Activated CD4-positive, CD25-positive, alpha-beta regulatory T cell treated with anti-CD3 and anti-CD28 coated beads, Interleukin-2, amount 50 U/mL, for 72 hours (primary cell): Measurements from ENCODE around the gene KRTAP10-5.
"Not testable (repeated sequence)": the region's sequence is repeated elsewhere in the genome, so short reads cannot be mapped to it uniquely, and the experiment has no call there.

Experiments used
- DNase-seq: peaks from one replicate; pipeline ENCODE4 v3.0.0; 2021

Gene KRTAP10-5

DNA sequence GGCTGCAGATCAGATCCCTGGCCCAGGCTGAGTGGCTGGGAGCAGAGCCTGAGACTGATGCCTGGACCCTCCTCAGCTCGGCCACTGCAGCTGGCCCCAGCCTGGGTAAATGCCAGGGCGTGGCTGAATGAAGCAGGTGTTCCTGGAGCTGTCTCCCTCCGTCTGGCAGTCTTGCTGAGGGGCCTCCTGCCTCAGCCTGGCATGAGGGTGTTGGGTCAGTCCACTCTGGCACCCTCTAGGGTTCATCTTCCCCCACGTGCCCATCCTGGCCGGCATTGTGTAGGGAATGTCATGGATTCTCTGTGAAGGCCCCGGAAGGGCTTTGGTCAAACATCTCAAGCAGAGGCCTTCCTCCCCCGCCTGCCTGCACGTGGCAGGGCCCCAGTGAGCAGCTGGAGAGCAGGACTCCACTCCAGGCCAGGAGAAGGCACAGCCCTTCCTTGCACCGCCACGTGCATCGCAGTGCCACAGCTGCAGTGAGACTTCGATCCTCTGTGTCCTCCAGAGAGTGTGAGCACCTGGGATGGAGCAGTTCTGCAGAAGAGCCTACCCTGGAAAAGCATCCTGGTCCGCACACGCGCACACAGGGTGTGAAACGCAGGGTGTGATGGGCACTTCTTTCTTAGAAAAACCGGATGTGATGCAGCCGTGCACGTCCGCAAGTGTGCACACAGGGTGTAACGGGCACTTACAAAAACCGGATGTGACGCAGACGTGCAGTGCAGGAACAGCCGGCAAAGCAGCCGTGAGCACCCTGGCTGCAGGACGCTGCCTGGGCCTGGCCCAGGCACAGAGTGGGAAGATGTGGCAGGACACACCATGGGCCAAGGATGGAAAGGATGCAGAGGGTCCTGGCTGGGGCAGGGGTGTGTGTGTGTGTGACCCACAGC is 11.5 kb downstream of the KRTAP10-5 start:
- no peak for DNase-seq

DNA sequence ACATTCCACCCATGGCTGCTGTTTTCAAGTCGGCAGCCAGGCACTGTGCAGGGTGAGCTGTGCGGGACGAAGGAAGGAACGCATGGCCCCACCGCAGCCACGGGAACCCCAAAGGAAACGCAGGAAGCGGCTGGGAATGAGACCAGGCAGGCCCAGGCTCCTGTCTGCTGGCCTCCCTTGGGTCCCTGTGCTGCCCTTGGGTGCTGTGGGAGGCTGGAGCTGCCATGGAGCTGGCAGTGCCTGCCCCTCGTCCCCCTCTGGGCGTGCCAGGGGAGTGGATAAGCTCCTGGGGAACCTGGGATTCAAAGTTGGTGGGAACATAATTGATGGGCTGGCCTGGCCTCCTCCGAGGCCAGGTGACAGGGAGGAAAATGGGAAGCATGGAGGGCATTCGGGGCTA is 12.1 kb downstream of the KRTAP10-5 start:
- no peak for DNase-seq

DNA sequence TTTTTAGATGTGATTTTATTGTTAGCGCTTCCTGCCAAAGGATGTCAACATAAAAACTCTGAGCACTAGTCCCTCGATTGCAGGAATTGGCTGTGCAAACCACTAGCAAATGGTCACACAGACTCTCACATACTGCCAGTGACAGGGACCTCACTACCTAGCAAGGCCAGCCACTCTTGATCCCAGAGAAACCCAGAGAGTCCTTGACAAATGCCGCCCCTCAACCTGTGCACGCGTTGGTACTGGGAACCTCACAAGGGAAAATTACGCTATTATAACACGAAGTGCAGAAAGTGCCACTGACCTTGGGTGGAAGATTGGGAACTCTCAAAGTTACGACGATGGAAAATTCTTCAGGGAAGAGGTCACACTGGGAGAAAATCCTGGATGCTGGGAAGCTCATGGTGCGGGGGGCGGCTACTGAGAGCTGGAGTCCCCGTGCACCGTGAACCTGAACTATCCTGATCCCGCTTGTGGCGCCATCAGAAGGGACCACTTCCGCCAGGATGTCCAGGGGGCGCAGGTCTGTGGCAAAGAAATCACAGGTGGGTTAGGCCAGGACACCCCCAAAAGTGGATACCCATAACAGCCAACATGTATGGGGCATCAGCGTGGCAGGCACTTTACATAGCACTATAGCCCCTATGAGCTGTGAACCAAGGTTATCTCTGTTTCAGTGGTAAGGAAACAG is 12.8 kb downstream of the KRTAP10-5 start:
- no peak for DNase-seq

DNA sequence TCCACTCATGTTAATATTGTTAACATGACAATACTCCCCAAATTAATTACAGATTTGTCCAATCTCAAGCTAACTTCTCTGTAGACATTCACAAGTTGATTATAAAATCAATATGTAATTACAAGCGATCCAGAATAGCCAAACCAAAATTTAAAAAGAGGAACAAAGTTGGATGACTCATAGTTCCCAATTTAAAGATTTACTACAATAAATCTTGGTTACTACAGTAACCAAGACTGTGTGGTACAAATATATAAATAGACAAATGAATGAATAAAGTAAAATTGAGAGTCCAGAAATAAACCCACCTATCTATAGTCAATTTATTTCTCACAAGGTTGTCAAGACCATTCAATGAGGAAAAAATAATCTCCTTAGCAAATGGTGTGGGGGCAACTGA is 14.0 kb downstream of the KRTAP10-5 start:
- no peak for DNase-seq

DNA sequence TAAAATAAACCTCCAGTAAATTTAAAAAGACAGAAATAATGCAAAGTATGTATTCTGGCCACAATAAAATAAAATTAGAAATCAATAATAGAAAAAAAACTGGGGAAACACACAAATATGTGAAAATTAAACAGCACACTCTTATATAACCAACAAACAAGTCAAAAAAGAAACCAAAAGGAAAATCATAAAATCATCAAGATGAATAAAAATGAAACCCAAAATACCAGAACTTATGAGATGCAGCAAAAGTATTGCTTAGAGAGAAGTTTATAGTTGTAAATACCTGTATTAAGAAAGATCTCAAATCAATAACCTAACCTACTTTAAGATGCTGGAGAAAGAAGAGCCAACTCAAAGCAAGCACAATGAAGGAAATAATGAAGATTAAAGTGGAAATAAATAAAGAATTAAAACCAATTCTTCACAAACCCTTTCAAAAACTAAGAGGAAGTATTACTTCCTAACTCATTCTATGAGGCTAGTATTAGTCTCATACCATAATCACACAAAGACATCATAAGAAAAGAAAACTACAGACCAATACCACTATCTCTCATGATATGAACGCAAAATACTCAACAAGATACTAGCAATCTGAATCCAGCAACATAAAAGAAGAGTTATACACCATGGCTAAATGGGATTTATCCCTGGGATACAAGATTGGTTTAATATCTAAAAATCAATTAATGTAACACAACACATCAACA is 15.4 kb downstream of the KRTAP10-5 start:
- no peak for DNase-seq

DNA sequence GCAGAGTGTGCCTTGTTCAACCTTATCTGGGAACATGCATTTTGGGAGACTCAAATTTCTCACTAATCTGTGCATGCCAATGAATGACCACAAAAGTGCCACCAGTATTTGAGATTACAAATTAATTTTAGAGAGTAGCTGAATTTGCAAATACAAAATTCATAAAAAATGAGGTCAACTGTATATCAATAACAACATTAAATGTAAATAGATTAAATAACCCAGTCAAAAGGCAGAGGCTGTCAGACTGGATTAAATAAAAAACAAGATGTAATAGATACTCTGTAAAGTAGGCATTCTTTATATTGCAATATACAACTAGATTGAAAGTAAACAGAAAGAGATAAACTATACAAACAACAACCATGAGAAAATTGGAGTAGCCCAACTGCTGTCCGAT is 16.3 kb downstream of the KRTAP10-5 start:
- no peak for DNase-seq

DNA sequence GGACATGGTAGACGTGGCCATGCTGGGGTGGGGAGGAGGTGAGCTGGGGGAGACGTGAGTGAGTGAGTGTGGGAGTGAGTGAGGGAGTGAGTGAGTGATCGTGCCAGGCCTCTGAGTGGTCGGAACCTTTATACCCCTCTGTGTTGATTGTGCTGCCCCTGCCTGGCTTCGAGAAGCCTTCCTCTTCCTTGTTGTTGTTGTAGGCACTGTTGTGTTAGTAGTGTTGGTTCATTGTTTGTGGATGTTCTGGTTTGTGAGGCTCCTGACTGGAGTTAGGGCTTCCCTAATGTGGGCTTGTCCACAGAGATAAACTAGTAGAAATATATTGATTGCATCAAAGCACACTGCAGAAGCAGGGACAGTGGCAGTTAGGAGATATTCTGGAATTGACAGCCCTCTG is 21.7 kb downstream of the KRTAP10-5 start, which contains the start of gene KRTAP10-3:
Gene KRTAP10-3 (minus strand): TSS at position 101 of the 400 bp plus-strand sequence. CDS start 80 bp downstream, at position 21.
- DNase-seq, result no peak

DNA sequence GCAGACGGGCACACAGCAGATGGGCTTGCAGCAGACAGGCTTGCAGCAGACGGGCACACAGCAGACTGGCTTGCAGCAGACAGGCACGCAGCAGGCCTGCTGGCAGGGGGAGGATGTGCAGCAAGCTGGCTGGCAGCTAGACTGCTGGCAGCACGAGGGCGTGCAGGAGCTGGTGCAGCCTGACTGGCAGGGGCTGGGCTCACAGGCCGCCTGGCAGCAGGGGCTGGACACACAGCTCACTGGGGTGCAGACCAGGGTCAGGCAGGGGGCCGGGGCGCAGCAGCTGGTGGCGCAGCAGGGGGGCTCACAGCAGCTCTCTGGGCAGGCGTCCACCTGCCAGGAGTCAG is 22.1 kb downstream of the KRTAP10-5 start:
- not testable (repeated sequence) for DNase-seq

DNA sequence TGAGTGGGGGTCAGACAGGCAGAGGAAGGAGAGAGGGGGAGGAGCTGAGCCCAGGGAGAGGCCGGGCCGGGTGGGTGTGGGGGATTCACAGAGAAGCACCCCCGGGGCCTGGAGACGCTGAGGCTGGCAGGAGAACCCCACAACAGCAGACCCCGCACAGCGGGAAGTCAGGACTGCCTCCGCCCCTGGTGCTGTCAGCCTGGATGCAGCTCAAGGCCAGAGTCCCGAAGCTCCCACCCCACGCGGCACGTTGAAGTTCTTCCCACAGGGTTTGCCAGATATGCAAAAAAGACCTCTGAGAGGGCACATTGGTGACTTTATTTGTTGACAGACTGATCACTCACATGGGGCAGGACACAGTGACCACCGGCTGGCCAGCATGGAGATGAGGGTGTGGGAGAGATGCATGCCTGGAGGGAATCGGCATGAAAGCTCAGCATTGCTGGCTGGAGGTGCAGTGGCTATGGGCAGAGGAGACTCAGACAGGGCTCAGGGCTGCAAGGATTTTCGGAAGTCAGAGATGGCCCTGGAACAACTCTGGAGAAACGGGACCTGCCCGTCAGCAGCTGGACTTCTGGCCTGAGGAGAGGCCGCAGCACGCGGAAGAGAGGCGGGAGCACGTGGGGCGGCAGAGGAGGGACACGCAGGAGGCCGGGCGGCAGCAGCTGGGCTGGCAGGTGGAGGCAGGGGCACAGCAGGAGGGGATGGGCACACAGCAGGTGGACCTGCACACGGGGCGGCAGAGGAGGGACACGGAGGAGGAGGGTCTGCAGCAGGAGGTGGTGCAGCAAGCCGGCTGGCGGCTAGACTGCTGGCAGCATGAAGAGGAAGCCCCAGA is 22.7 kb downstream of the KRTAP10-5 start:
- DNase-seq, result peak; percentile 21

DNA sequence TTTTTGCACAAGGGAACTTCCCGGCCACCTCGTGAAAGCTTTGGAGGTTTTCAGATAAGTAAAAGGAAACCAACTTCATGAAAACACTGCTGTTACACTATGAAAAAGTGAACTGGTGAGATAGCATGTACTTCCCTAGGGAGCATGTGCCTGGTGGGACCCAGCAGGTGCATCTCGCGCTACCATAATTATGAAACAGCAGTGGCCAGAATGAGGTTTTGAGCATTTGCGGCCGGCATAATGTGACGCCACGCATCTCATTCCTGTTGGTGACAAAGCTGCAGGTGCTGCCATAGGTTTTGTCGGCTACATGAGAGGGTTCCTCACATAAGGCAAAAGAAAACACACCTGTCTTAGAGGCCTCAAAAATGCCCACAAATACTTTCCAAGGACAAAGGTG is 23.5 kb downstream of the KRTAP10-5 start:
- no peak for DNase-seq

DNA sequence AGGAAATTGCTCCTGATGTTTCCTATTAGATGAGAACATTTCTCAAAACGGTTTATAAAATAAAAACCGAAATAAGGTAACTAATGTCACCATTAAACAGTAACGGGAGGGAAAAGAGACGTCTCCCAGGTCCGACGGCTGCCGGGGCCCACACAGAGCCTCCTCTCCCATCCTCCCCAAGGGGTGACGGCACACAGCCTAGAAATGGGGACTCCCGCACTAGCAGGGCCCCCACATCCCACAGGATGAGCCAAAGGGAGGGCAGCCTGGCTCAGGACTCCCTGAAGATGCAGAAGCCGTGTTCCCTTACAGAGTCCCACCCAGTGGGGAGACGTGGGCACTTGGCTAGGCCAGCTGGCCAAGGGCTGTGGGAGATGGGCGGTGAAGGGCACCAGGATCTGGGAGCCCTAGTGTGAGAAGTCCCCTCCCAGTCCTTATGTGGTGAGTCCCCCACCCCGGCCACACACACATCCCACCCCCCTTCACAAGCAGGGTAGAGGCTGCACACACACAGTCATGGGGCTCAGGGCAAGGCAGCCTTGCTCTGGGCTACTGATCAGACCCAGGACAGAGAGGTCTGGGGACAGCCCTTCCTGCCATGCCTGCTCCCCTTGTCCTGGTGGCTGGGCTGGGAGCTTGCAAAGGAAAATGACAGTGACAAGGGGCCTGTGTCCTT is 25.1 kb downstream of the KRTAP10-5 start:
- peak; percentile 21 for DNase-seq

DNA sequence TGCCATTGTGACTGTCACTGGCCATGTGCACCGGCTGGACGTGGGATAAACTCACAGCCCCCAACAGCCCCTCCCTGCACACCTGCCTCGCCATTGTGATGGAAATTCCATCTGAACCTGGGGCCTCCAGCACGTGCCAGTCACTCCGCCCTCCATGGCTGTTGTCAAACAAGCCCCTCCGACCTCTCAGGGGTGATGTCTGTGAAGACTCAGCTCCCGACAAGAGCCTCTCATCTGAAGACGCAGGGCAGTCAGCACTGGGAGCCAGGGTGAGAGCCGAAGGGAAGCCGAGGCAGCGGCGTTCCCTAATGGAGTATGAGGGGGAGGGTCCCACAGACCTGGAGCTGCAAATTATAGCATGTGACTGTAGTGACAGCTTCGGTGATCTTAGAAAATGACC is 27.7 kb downstream of the KRTAP10-5 start:
- DNase-seq, result peak; percentile 4

DNA sequence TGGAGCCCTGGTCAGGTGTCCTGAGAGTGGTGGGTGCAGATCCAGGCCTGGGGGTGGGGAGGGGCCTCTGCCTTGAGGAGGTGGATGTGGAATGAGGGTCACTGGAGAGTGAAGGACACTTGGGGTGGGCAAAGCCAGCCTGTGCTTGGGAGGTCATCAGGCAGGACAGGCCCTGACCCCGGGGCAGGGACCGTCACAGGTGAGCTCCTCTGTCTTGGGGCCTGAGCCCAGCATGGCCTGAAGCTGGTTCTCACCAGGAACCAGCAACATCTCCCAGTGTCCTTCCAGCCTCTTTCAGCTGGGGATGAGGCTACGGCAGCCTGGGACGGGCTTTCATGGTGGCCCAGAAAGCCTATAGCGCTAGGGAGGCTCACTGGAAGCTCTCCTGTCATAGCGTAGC is 28.3 kb downstream of the KRTAP10-5 start:
- peak; percentile 17 for DNase-seq

DNA sequence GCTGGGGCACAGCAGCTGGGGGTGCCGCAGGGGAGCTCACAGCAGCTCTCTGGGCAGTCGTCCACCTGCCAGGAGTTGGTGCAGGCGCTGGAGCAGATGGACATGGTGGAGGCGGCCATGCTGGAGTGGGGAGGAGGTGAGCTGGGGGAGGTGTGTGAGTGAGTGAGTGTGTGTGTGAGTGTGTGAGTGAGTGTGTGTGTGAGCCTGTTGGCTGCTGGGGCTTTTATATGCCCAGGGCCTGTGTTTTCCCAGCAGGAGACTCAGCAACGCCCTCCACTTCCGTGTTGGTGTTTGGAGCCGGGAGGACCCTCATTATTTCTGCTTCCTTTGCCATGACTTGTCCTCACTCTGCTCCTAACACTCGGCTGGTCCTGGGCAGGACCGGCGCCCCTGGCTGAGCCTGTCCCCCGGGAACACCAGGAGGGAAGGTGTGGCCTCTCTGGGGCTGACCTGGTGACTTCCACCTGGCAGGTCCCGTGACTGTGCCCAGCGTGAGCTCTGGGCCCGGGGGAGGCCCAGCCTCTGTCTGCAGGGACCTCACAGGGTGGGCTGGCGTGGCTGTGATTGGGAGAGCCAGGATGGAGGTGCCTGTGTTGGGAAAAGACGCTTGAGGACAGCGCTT is 29.0 kb downstream of the KRTAP10-5 start, which contains the start of gene KRTAP10-2:
Gene KRTAP10-2 (minus strand): TSS at position 166 of the 622 bp plus-strand sequence. CDS start 47 bp downstream, at position 119.
- DNase-seq, result peak; percentile 17

DNA sequence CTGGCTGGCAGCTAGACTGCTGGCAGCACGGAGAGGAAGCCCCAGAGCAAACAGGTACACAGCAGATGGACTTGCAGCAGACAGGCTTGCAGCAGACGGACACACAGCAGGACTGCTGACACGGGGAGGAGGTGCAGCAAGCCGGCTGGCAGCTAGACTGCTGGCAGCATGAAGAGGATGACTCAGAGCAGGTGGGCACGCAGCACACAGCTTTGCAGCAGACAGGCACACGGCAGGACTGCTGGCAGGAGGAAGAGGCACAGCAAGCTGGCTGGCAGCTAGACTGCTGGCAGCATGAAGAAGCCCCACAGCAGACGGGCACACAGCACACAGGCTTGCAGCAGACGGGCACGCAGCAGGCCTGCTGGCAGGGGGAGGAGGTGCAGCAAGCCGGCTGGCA is 29.6 kb downstream of the KRTAP10-5 start:
- peak; percentile 11 for DNase-seq

DNA sequence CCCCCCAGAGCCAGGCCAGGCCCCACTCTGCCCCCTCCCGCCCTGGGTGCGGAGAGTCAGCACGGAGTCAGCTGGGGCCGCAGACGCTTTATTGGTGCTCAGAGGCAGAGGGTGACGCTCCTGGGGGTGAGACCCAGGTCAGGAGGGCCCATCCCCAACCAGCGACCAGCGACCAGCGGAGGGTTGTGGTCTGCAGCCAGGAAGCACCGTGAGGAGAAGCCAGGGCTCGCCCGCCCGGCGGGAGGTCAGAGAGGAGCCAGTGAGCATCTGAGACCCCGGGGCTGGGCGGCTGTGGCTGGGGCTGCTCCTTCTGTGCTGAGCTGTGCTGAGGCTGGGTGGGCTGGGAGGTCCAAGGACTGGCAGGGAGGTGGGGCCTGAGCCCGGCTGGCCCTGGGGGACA is 30.1 kb downstream of the KRTAP10-5 start:
- DNase-seq, result not testable (repeated sequence)

DNA sequence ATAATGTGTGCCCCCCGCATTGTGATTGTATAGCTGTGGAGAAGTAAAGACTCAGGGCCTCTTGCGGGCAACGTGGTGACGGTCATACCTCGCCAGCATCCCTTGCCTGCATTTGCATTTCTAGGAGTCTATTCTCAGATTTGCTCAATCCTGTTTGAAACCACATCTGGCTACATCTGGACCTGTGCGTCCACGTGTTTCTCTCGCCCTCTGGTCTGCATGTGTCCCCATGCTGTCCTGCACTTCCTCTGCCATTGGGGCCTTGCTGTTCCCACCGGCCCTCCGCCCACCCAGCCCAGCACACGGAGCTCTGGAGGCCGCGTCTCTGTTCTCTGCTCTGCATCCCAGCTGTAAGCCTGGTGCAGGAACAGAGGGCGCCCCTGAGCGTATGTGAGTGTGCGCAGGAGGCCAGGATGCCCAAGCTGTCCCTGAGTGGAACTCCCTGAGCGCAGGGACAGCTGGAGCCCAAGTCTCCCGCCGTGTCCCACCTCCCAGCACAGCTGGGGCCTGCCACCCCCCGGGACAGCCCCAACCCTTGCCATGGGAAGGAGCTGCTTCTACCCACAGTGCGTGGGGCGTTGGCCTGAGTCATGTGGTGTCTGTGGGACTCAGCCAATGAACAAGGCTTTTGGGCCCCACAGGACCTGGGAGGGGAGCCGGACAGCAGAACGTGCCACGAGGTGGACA is 30.7 kb downstream of the KRTAP10-5 start:
- DNase-seq, result no peak

DNA sequence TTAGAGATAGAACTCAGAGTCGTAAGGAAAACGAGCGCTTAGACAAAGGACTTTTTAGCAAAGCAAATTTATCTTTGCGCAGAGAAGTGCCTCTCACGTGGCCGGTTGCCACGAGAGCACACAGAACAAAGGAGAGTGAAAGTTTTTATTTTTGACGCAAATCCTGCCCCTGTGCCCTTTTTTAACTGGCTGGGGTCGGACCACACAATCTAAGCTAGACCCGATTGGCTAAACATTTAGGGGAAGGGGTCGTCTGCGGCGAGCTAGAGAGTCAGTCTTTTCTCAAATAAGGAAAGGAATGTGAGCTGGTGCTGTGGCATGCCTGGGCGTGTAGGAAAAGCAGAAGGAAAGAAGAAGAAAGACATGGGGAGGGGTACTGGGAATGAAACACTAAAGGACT is 31.5 kb downstream of the KRTAP10-5 start:
- DNase-seq, result no peak

DNA sequence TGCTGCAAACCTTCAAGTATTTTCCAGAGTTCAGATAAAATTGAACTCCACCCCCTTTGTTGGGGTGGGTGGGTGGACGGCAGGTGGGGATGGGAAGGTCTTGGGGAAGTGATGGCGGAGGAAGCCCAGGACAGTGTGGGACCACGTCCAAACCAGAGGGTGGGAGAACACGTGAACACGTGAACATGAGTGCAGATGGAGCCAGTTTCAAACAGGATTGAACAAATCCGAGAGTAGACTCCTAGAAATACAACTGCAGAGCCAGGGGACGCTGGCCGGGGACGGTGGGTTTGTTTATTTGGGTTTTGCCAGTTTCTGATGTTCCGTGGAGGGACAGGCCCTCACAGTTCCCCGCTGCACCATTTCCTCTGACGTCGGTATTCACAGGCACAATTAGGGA is 32.0 kb downstream of the KRTAP10-5 start:
- no peak for DNase-seq

DNA sequence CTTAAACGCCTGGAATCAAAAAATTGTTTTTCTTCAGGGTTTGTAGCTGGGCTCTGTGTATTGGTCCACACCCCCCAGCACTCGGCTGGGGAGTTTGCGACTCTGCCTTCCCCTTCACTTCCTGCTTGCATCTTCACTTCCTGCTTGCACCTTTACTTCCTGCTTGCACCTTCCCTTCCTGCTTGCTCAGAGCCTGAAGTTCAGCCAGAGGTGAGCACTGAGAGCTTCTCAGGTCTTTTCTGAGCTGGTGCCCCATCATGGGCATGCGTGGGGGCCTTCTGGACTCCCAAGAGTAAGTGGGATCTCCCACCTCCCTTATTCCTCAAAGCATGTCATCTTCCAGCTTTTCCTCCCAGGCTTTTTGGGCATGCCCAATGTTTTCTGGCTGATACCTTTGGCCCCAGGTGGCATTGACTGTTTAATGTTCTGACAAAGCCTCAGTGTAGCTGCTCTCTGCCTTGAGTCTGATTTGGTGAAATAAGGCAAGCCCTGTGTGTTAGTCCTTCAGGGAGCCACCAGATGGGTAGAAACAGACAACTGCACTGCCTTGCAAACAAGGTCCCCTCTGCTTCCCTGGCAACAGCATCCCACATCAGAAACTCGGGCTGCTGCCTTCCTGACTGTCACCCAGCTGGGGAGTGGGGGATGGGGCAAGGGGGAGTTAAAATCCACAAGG is 32.6 kb downstream of the KRTAP10-5 start:
- no peak for DNase-seq
